GM21576 (cell line): ENCODE results near the gene CCDC146.
A peak's percentile ranks its signal among the peaks of the same experiment; 100 is the strongest.
"Not testable (repeated sequence)": the region's sequence is repeated elsewhere in the genome, so short reads cannot be mapped to it uniquely, and the experiment has no call there.

ENCODE experiments used
- ATAC-seq: cut with Tn5 transposase; IDR thresholded peaks from one replicate; pipeline ENCODE4 v1.9.1; 2021; ENCODE audit warnings: mild to moderate bottlenecking, moderate library complexity; ENCODE audit not compliant: unreplicated experiment

The CCDC146 gene

DNA sequence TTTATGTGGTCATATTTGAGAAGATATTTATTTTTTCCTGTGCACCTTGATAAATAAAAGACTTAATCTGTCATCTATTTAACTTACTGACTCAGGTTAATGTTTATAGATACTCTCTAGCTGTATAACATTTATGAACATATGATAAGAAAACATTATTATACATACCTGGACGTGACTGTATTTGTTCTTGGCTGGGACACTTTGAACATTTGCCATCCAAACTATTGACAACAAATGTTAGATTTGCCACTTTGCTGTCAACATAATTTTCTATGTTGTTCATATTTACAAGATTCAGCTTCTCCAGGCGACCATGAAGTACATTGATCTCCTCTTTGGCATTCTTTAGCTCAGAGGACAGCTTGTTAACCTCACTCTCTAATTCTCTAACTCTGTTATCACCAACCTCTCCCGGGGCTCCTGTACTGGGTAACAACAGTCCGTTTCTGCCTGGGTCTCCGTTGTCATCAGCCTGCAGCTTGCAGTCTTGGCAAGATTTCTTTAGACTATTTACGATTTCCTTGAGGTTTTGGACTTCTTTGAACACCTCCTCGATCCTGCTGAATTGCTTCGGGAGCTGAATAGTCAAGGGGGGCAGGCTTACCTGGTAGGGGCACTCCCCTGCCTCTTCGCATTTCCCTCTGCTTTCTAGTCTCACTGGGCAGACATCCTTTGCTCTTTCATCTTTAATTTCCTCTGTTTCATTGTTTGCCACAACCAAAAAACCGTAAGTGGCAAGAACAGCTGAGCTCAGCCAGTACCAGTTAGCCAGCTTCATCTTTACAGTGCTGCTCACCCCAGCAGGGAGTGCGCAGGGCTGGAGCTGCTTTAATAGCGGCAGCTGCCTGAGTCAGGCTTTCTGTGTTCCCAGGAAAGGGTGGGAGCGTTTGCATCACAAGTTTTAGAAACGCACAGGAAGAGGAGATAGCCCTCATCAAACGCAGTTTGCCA, 76.9 kb downstream of the CCDC146 start, which contains the start of gene FGL2:
Gene FGL2 (minus strand): TSS at position 807 of the 954 bp plus-strand sequence. CDS start 26 bp downstream, at position 781.
- no peak for ATAC-seq

DNA sequence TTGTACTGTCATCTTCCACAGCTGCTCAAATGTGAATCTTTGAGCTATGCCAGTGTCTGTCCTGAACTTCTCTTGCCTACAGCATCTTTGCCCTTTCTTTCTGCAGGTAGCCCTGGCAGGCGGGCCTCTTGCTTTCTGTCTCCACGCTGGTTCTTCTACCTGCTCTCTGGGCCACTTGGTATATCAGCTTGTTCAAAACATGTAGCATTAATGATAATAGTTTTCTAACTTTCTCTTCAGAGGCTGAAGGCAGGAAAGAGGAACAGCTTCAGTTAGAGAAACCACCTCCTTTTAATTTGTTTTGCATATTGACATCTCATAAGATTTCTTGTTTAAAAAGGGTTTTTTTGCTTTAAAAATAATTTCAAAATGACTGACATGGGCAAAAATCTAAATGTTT, 78.1 kb downstream of the CCDC146 start:
- no peak for ATAC-seq

DNA sequence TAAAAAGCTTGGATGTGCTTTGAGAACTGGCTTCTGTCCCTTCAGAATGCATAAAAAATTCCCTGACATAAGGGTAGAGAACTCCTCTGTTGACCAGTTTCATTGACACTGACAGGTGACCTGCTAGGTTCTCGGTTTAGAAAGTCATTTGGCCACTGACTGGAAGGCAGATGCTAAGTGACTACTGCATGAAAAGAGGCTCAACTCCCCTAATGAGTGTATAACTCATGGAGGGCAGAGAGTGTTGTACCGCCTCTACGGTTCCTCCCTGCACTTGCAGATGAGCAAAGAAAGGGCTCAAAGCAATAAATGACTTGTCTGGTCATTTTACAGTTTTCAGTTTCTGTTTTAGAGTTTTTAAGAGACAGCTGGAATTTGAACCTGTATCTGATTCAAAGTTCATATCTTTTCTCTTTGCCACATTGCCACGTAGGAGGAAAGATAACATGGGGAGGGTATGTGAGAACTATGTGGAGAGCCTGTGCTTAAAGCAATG, 80.1 kb downstream of the CCDC146 start:
- ATAC-seq = peak; percentile 94

DNA sequence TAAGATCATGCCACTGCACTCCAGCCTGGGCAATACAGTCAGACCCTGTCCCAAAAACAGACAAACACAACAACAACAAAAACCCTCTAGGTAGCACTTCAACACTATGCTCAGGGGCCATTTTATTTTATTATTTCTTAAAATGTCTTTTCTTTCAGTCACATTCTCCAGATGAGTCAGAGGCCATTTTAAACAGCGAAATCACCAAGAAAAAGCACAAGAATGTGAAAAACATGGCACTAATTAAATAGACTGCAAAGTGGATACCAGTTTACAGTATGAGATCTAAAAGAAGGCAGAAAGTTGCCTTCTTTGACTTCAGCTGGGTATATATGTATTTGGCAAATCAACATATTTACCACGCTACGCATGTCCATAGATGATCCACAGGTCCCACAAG, 83.3 kb downstream of the CCDC146 start:
- ATAC-seq = no peak

DNA sequence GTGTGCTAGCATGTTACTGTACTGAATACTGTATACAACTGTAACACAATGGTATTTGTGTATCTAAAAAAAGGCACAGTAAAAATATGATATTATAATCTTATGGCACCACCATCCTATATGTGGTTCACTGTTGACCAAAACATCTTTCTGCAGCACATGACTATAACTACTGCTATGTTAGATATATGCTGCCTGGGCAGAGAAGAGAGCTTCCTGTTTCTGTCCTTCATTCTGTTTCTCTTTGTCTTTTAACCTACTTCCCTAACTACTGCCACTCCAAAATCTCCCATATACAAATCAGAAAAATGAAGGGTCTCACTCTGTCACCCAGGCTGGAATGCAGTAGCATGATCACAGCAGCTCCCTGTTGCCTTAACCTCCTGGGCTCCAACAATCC, 86.0 kb downstream of the CCDC146 start:
- ATAC-seq = no peak

DNA sequence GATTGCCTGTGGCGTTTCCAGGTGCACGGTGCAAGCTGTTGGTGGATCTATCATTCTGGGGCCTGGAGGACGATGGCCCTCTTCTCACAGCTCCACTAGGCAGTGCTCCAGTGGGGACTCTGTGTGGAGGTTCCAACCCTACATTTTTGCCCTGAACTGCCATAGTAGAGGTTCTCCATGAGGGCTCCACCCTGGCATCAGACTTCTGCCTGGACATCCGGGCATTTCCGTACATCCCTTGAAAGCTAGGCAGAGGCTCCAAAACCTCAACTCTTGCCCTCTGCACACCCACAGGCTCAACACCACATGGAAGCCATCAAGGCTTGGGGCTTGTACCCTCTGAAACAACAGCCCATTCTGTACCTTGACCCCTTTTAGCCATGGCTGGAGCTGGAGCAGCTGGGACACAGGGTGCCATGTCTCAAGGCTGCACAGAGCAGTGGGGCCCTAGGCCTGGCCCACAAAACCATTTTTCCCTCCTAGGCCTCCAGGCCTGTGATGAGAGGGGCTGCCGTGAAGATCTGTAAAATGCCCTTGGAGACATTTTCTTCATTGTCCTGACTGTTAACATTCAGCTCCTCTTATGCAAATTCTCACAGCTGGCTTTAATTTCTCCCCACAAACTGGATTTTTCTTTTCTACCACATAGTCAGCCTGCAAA, 87.2 kb downstream of the CCDC146 start:
- ATAC-seq = no peak

DNA sequence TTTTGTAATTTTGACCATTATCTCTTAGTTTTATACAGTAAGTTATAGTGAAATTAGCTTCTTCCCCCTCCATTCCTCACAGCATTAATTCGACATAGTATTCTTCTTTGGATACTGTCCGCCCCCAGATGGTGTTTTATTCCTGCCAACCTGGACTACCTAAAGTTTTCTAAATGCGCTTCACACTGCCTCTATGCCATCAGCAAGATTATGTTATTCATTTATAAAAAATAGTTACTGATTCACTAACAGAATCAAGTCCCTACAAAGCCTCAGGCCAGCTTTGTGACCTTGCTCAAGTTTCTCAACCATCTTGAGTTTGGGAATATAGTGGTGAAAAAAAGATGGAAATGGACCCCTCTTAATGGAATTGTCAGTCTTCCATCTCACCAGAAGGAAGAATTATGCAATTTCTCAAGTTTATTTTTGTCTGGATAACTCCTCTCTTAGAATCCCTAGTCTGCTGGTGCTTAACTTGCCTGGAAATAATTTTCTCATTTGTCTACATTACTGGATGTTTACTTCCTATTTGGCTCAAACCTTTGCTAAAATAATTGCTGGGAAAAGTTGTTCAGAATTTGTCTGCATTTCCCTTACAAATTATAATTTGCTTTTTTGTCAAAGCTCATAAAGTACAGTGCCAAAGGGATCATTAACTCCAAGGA, 93.9 kb downstream of the CCDC146 start:
- no peak for ATAC-seq

DNA sequence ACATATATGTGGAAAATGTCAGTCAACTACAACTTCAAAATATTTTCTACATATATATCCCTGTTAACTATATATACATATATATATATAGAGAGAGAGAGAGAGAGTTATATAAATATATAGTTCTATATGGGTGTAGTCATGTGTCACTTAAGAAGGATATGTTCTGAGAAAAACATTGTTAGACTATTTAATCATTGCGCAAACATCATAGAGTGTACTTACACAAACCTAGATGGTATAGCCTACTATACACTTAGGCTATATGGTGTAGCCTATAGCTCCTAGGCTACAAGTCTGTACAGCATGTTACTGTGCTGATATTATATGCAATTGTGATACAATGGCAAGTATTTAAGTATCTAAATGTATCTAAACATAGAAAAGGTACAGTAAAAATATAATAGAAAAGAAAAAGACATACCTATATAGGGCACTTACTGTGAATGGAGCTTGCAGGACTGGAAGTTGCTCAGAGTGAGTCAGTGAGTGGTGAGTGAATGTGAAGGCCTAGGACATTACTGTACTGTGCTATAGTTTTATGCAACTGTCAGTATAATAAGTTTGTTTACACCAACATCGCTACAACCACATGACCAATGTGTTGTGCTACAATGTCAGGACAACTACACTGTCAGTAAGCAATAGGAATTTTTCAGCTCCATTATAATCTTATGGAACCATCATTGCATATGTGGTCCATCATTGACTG, 95.2 kb downstream of the CCDC146 start:
- no peak for ATAC-seq

DNA sequence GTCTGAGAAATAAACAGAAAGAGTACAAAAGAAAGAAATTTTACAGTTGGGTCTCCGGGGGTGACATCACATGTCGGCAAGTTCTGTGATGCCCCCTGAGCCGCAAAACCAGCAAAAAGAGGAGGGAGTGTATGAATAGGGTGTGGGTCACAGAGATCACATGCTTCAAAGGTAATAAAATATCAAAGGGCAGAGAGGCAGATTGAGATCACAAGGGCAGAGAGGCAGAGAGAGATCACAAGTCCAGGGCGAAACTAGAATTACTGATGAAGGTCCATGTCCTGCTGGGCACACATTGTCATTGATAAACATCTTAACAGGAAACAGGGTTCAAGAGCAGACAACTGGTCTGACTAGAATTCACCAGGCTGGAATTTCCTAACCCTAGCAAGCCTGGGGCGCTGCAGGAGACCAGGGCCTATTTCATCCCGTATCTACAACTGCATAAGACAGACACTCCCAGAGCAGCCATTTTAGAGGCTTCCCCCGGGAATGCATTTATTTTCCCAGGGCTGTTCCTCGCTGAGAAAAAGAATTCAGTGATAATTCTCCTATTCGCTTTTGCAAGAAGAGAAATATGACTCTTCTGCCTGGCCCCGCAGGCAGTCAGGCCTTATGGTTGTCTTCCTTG, 97.4 kb downstream of the CCDC146 start:
- ATAC-seq = not testable (repeated sequence)

DNA sequence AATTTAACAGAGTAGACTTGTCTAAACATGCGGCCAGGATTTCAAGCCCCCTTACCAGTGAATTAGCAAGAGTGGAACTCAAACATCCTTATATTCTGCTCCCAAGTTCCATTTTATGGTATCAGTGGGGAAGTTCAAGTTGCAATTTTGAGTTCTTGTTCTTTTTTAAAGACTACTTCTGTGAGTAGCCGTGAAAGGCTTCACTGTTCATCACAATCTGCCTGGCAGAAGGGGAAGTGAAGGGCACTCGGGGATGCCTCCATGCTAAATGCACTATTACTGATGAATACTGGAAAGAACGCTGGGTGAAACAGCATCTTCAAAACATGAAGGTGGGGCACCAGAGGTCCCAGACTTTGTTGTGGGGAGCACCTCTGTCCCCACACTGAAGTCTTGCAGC, 99.7 kb downstream of the CCDC146 start:
- no peak for ATAC-seq

DNA sequence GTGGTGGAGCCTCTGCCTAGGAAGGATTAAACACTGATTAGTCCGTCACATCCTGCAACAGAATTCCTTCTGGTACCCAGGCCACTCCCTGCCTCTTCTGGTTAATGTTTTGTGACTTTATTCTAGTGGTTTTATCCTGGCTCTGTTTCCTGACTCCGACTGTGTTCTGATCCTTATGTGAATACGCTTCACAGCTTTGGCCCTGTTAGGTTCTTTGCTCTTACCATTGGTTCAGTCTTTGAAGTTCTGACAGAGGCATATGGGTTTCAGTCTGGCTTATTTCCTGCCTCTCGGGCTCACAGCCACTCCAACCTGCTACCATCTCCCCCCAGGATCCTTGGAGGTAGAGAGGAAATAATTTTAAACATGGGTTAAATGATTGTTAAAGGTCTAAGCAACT, 100.4 kb downstream of the CCDC146 start:
- ATAC-seq = no peak

DNA sequence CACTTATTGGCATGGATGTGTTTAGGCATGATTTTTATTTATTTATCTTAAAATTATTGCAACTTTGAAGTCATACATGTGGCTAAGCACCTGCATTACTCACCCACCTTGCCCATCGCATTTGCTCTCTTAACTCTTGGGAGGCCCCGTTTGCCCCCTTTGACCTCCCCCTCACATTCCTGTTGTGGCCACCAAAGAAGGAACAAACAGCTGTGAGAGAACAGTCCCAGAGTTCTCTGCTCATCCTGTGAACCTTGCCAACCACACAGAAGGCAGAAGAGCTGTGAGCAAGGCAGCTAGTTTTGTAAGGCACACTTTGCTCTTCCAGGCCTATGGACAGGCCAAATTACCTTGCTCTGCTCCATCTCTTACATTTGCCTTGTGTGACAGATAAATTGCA, 100.8 kb downstream of the CCDC146 start:
- no peak for ATAC-seq

DNA sequence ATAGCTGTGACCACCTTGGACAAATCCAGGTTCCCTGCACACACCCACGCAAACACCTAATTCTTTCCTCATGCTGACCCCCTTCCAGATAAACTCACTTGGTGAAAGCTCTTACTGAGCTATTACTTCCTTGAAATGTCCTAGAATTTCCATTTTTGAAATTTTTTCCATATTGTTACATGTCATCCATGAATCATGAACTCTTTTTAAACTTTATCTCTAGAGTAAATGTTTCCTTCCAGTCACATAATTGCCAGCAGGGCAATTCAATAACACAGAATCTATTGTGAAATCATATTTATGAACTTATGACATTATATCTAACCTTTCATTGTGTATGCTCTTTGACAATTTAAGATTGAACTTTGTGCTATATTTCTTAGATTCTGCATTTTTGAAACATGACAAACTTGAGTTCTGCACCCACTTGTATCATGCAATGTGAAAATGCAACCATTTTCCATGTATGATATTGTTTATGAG, 104.0 kb downstream of the CCDC146 start:
- ATAC-seq = no peak

DNA sequence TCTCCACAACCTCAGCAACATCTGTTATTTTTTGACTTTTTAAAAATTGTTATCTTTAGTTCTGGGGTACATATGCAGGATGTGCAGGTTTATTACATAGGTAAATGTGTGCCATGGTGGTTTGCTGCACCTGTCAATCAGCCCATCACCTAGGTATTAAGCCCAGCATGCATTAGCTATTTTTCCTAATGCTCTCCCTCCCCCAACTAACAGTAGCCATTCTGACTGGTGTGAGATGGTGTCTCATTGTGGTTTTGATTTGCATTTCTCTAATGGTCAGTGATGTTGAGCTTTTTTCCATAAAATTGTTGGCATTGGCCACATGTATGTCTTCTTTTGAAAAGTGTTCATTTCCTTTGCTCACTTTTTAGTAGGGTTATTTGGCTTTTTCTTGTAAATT, 106.4 kb downstream of the CCDC146 start:
- ATAC-seq = not testable (repeated sequence)

DNA sequence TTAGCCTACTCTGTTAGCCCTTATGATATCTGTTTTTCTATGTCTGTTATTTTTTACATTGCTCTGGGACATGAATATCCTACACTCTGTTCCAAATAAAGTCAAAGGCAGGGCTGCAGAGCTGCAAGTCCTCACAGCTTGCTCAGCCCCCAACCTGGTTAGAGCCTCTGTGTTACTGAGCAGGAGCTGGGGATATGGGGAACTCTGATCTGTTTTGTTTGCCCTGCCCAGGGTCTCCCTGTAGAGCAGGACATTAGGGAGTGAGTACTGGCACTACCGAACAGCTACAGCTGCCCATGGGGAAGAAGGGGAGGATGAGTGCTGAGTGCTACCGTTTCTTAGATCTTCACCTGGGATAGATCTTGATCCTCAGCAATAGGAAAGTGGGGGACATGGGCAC, 110.1 kb downstream of the CCDC146 start:
- ATAC-seq = no peak

DNA sequence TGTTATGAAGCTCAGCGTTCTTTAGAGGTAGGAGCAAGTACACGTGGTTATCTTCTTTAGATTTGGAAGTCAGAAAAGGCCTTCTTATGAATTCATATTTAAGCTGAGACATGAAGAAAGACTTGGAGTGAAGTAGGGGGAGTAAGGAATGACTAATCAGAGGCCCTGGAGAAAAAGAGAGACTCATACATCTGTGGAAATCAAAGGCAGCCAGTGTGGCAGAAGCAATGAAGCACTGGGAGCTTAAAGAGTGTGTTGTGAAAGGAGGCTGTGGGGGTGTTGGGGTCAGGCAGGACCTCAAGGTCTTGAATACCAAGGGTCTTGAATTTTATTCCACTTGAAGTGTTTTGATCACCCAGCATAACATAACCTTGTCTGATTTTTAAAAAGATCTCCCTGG, 112.9 kb downstream of the CCDC146 start:
- no peak for ATAC-seq

DNA sequence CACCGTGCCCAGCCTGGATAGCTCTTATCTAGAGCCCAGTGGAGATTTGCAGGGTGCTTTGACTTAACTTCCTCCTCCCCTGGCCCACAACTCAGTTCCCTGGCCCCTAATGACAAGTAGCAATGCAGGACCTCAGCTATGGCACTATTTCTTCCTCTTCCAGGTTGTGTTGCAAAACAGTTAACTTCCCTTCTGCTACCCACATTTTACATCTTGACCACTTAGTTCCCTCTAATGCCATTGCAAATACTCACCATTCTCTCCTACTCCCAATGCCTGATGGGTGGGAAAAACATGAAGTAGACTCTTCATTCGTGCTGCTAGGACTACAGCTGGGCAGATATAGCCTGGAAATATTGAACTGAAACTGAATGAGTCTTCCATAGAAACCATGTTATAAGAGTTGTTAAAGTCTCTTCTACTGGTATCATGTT, 116.3 kb downstream of the CCDC146 start:
- no peak for ATAC-seq

DNA sequence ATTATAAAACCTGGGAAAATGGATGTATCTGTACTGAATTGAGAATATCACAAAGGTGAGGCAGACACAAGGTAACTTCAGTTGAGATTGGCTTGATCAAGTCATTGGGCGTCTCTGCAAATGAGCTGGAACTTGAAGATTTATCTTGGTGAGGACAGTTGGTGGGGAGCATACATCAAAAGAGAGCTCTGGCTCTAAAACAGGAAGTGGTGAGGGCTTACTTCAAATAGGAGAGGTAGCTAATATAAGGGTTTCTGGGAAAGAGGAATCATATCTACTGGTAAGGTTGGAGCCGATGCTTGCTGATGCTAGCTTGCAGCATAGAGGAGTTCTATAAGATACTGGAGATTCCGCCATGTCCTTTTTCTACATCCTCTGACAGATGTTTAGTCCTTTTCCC, 117.1 kb downstream of the CCDC146 start:
- no peak for ATAC-seq

DNA sequence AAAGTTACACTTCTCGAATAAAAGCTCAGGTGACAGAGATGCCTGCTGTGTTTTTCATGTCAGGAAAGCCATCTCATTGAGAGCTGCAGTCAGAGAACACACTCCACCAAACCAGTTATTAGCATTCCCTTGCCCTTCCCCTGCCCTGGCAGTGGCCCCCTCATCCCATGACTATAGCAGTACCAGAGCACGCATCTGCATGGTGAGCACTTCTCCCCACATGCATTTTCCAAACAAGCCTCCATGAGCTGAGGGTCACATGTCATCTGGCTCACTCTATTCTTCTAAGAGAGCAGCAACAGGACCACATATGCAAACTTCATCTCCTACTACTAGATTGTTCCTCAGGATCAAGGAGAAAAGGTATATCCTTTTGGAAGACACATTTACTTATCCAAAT, 119.7 kb downstream of the CCDC146 start:
- ATAC-seq = no peak

DNA sequence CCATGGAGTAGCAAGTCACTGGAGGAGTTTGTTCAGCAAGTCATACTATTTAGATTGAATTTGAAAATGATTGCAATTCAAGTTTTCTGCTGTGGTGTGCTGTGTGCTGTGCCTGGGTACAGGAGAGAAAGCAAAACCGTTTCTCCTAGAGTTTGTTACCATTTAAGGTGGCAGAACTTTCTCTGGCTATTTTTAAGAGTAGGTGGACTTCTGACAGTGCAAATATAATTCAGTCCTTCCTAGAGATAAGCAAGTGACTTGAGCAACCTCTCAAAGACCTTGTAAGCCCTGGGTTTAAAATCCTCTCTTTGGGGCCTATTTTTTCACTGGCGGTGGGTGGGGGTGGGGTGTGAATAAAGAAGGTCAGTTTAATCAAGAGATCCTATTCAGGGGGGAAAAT, 120.1 kb downstream of the CCDC146 start:
- no peak for ATAC-seq
